Gastrocnemius medialis (tissue), 4 donors: ENCODE results near the gene CTU2. TPM values are rescaled to one million over a fixed set of nuclear protein-coding genes. Genes with fewer than 3 reads are reported as not detected.
"Not testable (repeated sequence)": the region's sequence is repeated elsewhere in the genome, so short reads cannot be mapped to it uniquely, and the experiment has no call there.

Experiments
- ATAC-seq, 2 donors: fragments of 150-250 bp; one replicate each; pipeline ENCODE4 v1.9.1; 2016
- DNase-seq, 2 donors: peaks; one replicate each; pipeline ENCODE4 v3.0.0-alpha.2; 2019
- H3K27ac ChIP-seq, 4 donors: fragments of 200-600 bp; sonication (generic); 1 replicate in 1 of 4; 2 replicates in 3 of 4; pipeline ENCODE4 v1.5.1; 2016 to 2018; ENCODE audit warnings: mild to moderate bottlenecking in 2 of 4, moderate library complexity in 1 of 4
- H3K27me3 ChIP-seq, 3 donors: fragments of 200-600 bp; sonication (generic) in 2 of 3; 1 replicate in 1 of 3; 2 replicates in 2 of 3; pipeline versions ENCODE4 v1.5.1 to v1.6.0; 2016 to 2019; ENCODE audit warnings: mild to moderate bottlenecking in 1 of 3, moderate library complexity in 1 of 3
- H3K36me3 ChIP-seq, 2 donors: fragments of 200-600 bp; sonication (generic) in 1 of 2; one replicate each; pipeline ENCODE4 v1.5.1; 2017 to 2018
- H3K4me1 ChIP-seq, 2 donors: fragments of 200-600 bp; sonication (generic) in 1 of 2; one replicate each; pipeline ENCODE4 v1.5.1; 2016 to 2017; ENCODE audit warnings: mild to moderate bottlenecking in 2 of 2
- H3K4me3 ChIP-seq, 4 donors: fragments of 200-600 bp; sonication (generic) in 3 of 4; 1 replicate in 1 of 4; 2 replicates in 3 of 4; pipeline ENCODE4 v1.5.1; 2016 to 2019; ENCODE audit warnings: mild to moderate bottlenecking in 2 of 4
- H3K9me3 ChIP-seq, 3 donors: fragments of 200-600 bp; sonication (generic) in 2 of 3; 1 replicate in 1 of 3; 2 replicates in 2 of 3; pipeline ENCODE4 v1.5.1; 2016 to 2019
- CTCF ChIP-seq, 5 experiments: fragments of 450-650 bp in 3 of 5; fragments of 200-600 bp in 2 of 5; sonication (generic) in 2 of 5; IDR thresholded peaks in 4 of 5; conservative IDR thresholded peaks in 1 of 5; 1 replicate in 4 of 5; 2 replicates in 1 of 5; pipeline ENCODE4 v1.5.1; 2016 to 2019; ENCODE audit warnings: antibody characterized with exemption in 5 of 5, mild to moderate bottlenecking in 3 of 5, moderate library complexity in 3 of 5
- POLR2A ChIP-seq, 2 donors: fragments of 450-650 bp; IDR thresholded peaks; one replicate each; pipeline ENCODE4 v1.6.1; 2017; ENCODE audit warnings: antibody characterized with exemption in 2 of 2, mild to moderate bottlenecking in 2 of 2, moderate library complexity in 2 of 2
- in situ Hi-C, 4 donors: fragments of 200-750 bp; cut with MboI; loops; one replicate each; pipeline versions ENCODE4 v1.15.0 to v1.8.0; 2017; ENCODE audit warnings: low sequenced_read_pairs in 4 of 4
- intact Hi-C: fragments of 100-400 bp; cut with DNase I; formaldehyde crosslinking; loops from one replicate; pipeline ENCODE4 v1.15.1; 2023; ENCODE audit warnings: low total_unique reads
- total RNA-seq, 4 donors: library from RNA; depleted of rRNA; stranded (reverse); fragments of >200 nt; gene quantifications; one replicate each; pipeline versions ENCODE4 v1.1.0 to v1.2.3, GENCODE V29; 2016

CTU2 gene
- total RNA-seq, 4 donors from 2014 or later: 11.1 to 17.7 (median 14.1) TPM

GRCh38 chr16:88665570-88665969 is 40.7 kb upstream of the CTU2 start:
- ATAC-seq: no peak

GRCh38 chr16:88667461-88667860 is 38.8 kb upstream of the CTU2 start:
- TF ChIP-seq CTCF (IDR thresholded peaks at IDR 0.05 in 4 of 5, conservative IDR thresholded peaks at IDR 0.05 in 1 of 5): no peak
- no peak for TF ChIP-seq POLR2A (IDR thresholded peaks at IDR 0.05)
- DNase-seq (no peak), ATAC-seq (no peak)
- Histone ChIP-seq H3K4me1 (peaks cover 11 to 23% of the 10 kb centered on the region in 2 donors), H3K4me3 (no peak overlapping the region), H3K27ac (no peak overlapping the region), H3K27me3 (no peaks in the 10 kb centered on the region), H3K9me3 (no peaks in the 10 kb centered on the region), H3K36me3 (no peaks in the 10 kb centered on the region)
- intact Hi-C loops (no loop called here), in situ Hi-C loops (no loop called here)

More at GRCh38 chr16:88665570-88665969, 40.7 kb upstream of the CTU2 start:
- Histone ChIP-seq H3K9me3 (no peaks in the 10 kb centered on the region), H3K36me3 (no peaks in the 10 kb centered on the region), H3K27ac (peak overlapping the region in 2 of 4 donors; percentile 6 to 53), H3K4me1 (peaks cover 15 to 28% of the 10 kb centered on the region in 2 donors), H3K4me3 (no peak overlapping the region), H3K27me3 (no peaks in the 10 kb centered on the region)
- no peak for DNase-seq
- in situ Hi-C loops (no loop called here), intact Hi-C loops (no loop called here)
- no peak for TF ChIP-seq POLR2A (IDR thresholded peaks at IDR 0.05)
- no peak for TF ChIP-seq CTCF (IDR thresholded peaks at IDR 0.05 in 4 of 5, conservative IDR thresholded peaks at IDR 0.05 in 1 of 5)

- H3K27me3 ChIP-seq, ATAC-seq, intact Hi-C loops, H3K36me3 ChIP-seq, DNase-seq, in situ Hi-C loops, H3K9me3 ChIP-seq, H3K4me3 ChIP-seq: not testable (repeated sequence)
- peak overlapping the region in 1 of 4 donors; percentile 2 for H3K27ac ChIP-seq
- H3K4me1 ChIP-seq: peaks cover 19 to 33% of the 10 kb centered on the region in 2 donors
Observed at GRCh38 chr16:88669493-88669892, 36.8 kb upstream of the CTU2 start.

- Histone ChIP-seq H3K36me3 (no peaks in the 10 kb centered on the region), H3K4me1 (peaks cover 22 to 34% of the 10 kb centered on the region in 2 donors), H3K9me3 (no peaks in the 10 kb centered on the region), H3K4me3 (no peak overlapping the region), H3K27me3 (no peaks in the 10 kb centered on the region), H3K27ac (peak overlapping the region in 1 of 4 donors; percentile 2)
- ATAC-seq (no peak), DNase-seq (no peak)
- intact Hi-C loops (no loop called here), in situ Hi-C loops (no loop called here)
- TF ChIP-seq POLR2A (IDR thresholded peaks at IDR 0.05): no peak
- TF ChIP-seq CTCF (IDR thresholded peaks at IDR 0.05 in 4 of 5, conservative IDR thresholded peaks at IDR 0.05 in 1 of 5): no peak
Observed at GRCh38 chr16:88669980-88670379, 36.3 kb upstream of the CTU2 start.

GRCh38 chr16:88671806-88672205 is 34.5 kb upstream of the CTU2 start:
- no peak overlapping the region for H3K4me3 ChIP-seq
- H3K27ac ChIP-seq: peak overlapping the region in 1 of 4 donors; percentile 75
- H3K27me3 ChIP-seq: no peaks in the 10 kb centered on the region
- no peak for ATAC-seq
- H3K4me1 ChIP-seq: peaks cover 39 to 41% of the 10 kb centered on the region in 2 donors
- intact Hi-C loops (no loop called here), in situ Hi-C loops (no loop called here)
- TF ChIP-seq POLR2A (IDR thresholded peaks at IDR 0.05): no peak
- no peak for TF ChIP-seq CTCF (IDR thresholded peaks at IDR 0.05 in 4 of 5, conservative IDR thresholded peaks at IDR 0.05 in 1 of 5)
- H3K9me3 ChIP-seq: no peaks in the 10 kb centered on the region
- no peak for DNase-seq
- no peaks in the 10 kb centered on the region for H3K36me3 ChIP-seq
